Stomach (tissue), 4 donors: ENCODE measurements around the gene KEL.

Experiments used
- CTCF ChIP-seq, 7 experiments: fragments of 450-650 bp in 4 of 7; fragments of 200-600 bp in 3 of 7; sonication (generic) in 3 of 7; IDR thresholded peaks; one replicate each; pipeline ENCODE4 v1.5.1; 2016 to 2019; ENCODE audit warnings: antibody characterized with exemption in 7 of 7, control low read depth in 2 of 7, mild to moderate bottlenecking in 1 of 7
- EP300 ChIP-seq: sonication (generic); formaldehyde crosslinking; IDR thresholded peaks from one replicate; pipeline ENCODE4 v1.6.1; 2017; ENCODE audit warnings: antibody characterized with exemption
- POLR2A ChIP-seq, 4 donors: fragments of 450-650 bp; IDR thresholded peaks; one replicate each; pipeline ENCODE4 v1.6.1; 2016; ENCODE audit warnings: antibody characterized with exemption in 4 of 4, control low read depth in 2 of 4, mild to moderate bottlenecking in 1 of 4, moderate library complexity in 1 of 4
- POLR2AphosphoS5 ChIP-seq, 3 donors: sonication (generic); formaldehyde crosslinking; IDR thresholded peaks; one replicate each; pipeline ENCODE4 v1.6.1; 2016; ENCODE audit warnings: antibody characterized with exemption in 3 of 3

GRCh38 chr7:142908290-142908689, 53.9 kb downstream of the KEL start:
- TF ChIP-seq CTCF (IDR thresholded peaks at IDR 0.05) (no peak), POLR2AphosphoS5 (IDR thresholded peaks at IDR 0.05) (no peak), POLR2A (IDR thresholded peaks at IDR 0.05) (no peak), EP300 (no peak)
